ENCODE data around the gene HOOK1.

GRCh38 chr1:59768792-59769735 is 45.7 kb upstream of the HOOK1 start:
- TF ChIP-seq, protein P1, sequence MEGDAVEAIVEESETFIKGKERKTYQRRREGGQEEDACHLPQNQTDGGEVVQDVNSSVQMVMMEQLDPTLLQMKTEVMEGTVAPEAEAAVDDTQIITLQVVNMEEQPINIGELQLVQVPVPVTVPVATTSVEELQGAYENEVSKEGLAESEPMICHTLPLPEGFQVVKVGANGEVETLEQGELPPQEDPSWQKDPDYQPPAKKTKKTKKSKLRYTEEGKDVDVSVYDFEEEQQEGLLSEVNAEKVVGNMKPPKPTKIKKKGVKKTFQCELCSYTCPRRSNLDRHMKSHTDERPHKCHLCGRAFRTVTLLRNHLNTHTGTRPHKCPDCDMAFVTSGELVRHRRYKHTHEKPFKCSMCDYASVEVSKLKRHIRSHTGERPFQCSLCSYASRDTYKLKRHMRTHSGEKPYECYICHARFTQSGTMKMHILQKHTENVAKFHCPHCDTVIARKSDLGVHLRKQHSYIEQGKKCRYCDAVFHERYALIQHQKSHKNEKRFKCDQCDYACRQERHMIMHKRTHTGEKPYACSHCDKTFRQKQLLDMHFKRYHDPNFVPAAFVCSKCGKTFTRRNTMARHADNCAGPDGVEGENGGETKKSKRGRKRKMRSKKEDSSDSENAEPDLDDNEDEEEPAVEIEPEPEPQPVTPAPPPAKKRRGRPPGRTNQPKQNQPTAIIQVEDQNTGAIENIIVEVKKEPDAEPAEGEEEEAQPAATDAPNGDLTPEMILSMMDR (conservative IDR thresholded peaks at IDR 0.05): no peak
- no peak for TF ChIP-seq ZFX (IDR thresholded peaks at IDR 0.05)

All from C4-2B (cell line).